SKM-1 treated with dmso at 0.1 percent for 144 hours (cell line): Measurements from ENCODE around the gene ADD2.
"Not testable (repeated sequence)": the region's sequence is repeated elsewhere in the genome, so short reads cannot be mapped to it uniquely, and the experiment has no call there.

Source experiments
- DNase-seq: peaks from one replicate; lab custom pipeline; 2025; ENCODE audit not compliant: unreplicated experiment; lab: John Stamatoyannopoulos, UW

The ADD2 gene, protein sequence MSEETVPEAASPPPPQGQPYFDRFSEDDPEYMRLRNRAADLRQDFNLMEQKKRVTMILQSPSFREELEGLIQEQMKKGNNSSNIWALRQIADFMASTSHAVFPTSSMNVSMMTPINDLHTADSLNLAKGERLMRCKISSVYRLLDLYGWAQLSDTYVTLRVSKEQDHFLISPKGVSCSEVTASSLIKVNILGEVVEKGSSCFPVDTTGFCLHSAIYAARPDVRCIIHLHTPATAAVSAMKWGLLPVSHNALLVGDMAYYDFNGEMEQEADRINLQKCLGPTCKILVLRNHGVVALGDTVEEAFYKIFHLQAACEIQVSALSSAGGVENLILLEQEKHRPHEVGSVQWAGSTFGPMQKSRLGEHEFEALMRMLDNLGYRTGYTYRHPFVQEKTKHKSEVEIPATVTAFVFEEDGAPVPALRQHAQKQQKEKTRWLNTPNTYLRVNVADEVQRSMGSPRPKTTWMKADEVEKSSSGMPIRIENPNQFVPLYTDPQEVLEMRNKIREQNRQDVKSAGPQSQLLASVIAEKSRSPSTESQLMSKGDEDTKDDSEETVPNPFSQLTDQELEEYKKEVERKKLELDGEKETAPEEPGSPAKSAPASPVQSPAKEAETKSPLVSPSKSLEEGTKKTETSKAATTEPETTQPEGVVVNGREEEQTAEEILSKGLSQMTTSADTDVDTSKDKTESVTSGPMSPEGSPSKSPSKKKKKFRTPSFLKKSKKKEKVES

DNA sequence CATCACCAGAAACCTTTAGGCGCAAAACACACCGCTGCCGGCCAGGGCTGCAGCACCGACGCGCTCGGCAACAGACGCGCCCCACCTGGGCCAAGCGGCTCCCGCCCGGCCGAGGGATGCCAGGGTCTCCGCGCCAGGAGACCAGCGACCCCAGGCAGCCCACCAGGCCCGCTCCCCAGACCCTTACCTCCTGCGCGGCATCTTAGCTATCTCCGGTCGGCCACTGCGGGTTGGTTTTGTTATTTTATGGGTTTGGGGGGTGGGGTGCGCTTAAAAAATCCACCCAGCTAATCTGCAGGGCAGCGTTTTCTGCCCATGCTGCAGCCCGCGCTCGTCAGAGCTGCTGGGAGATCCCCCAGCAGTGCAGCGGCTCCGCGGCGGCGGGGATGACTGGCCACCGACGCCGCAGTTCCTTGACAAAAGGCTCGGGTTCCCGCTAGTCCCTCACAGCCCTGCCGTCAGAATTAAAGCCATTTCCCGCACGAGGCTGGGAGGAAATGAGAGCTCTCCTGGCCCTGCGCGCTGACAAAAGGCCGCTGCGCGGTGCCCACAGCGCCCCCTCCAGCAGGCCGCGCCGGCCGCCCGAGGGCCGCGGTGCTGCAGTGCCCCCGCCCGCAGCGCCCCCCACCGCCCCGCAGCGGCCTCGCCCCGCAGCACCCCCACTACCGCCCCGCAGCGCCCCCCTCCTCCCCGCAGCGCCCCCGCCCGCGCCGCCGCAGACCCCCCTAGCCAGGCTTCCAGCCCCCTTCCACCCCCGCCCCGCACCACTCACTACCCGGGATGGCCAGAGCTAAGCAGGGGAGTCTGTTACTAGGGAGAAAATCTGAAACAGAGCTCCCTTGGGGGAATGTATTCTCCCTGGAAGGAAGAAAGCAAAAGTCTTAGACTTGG lies at the start of gene ADD2:
Gene ADD2 (minus strand): TSS at position 502 of the 891 bp plus-strand sequence. CDS start 61,792 bp downstream, outside the sequence.
- peak; percentile 57 for DNase-seq

DNA sequence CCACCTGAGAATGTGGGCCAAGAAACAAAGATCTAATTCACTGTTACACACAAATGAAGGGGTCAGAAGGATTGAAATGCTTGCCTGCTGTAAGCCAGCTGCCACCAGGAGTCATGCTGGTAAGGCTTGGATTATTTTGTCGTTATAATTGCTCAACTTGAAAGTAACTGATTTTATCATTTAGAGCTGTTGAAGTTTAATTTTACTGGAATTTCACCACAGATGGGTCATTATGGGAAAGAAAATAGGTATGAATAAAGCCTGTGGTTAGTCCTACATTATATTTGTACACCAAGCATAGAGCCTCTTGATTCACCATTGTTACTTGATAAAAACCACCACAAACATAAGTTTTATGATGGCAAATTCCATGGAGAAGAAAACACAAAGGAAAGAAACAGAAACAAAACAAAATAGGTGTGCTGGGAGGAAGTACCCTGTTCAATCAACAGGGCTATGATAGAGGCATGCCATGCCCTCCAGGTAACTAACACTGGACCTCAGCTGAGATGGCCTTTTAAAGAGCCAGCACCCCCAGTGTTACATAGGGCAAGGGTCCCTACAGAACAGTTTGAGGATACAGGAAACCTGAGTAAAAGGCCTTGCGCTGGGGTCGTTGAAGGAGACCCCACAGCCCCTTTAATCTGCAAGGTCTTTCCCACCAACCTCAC lies 49.4 kb upstream of the ADD2 start:
- no peak for DNase-seq

DNA sequence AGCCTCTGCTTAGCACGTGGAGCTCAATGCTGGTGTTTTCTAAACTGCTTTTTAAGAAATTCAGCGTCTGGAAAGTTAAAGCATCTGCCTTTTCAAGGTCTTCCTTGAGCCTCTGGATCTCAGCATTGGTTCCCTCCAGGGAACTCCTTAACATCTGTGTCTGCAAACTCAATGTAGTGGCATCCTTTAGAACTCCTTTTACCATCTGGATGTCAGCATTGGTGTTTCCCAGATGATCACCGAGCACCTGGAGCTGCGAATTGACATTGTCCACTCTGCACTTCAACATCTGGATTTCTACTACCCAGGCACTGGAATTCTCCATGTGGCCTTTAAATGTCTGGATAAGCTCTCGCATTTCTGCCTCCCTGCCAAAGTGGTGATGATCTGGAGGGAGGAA lies 48.7 kb upstream of the ADD2 start:
- no peak for DNase-seq

DNA sequence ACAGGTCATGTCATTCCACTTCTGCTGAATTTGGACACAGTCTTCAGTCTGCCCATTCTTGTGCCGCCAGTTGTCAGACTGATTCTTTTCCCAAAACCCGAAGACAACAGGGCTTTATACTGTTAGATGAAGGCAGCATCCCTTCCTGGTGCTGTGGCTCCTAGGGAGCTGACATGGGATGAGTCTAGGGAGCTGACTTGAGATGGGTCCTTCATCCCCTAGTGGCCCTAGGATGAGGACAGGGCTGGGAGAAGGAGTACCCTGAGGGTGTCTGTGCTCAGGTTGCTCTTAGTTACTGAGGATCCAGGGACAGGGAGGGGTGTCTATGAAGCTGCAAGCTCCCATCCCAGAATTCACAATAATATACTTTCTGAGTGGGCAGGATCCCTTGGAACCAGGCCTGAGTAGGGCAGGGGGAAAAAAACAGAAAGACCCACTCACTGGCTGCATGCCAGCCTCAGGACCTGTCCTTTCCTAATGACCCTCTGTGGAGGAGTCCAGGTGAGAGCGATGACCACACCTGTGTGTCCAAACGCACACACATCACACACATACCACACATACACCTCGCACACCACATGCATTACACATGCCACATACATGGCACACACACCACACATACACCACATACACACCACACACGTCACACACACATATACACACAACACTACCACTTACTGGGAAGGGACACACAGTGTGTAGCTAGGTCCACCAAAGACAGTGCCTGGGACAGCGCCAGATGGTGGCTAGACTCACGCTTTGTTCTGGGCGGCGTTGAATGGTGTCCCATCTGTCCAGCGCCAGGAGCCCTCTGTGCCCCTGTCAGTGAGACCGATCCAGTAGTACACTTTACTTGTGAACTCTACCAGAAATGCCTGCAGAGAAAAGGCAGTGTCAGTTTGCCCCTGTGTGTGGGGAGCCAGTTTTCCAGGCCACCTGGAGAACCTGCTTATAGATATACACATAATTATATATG lies 41.3 kb upstream of the ADD2 start:
- DNase-seq = no peak

DNA sequence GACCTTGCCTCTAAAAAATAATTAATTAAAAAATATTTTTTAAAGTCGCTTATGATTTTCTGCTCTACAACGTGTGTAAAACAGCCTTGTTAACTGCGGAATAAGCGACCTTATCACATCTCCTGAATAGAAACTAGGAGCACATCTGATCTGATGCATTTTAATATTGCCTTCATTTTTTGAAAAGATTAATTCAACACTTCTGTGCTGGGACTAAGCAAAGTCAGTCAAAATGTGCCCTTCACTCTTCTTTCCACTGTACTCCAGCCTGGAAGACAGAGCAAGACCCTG lies 39.8 kb upstream of the ADD2 start:
- DNase-seq = no peak

DNA sequence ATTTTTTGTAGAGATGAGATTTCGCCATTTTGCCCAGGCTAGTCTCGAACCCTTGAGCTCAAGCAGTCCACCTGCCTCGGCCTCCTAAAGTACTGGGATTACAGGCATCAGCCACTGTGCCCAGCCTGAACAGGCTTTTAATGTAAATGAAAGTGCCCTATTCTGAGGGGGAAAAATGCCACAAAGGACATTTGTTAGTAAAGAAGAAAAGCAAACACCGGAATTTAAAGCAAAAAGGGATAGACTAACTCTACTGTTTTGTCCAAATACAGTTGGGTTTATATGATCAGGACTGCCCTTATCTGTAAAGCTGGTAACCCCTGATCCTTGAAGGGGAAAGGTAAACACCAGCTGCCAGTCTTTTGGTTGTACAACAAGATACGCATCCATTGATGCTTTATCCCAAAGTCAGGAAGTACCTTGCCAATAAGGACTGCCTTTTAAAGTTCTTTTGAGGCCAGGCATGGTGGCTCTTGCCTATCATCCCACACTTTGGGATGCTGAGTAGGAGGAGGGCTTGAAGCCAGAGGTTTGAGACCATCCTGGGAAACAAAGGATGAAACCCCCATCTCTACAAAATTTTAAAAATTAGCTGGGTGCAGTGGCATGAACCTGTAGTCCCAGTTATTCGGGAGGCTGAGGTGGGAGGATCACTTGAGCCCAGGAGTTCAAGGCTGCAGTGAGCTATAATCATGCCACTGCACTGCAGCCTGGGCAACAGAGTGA lies 39.3 kb upstream of the ADD2 start:
- no peak for DNase-seq

- no peak for DNase-seq
Measured at GRCh38 chr2:70806620-70807019, 38.6 kb upstream of the ADD2 start.

DNA sequence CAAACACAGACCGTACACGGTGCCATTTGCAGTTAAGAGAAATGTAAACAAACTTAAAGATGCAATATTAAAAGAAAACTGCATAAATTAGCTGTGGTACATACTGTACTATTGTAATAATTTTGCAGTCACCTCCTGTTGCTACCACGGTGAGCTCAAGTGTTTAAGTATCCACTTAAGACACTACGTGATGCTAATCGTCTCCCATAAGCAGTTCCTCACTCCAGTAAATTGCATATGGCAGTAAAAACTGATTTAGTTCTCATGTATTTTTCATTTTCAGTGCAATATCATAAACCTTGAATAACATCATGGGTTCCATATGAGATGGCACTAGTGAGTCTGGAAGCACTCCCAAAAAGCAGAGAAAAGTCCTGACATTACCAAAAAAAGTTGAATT lies 38.0 kb upstream of the ADD2 start:
- DNase-seq = no peak

- DNase-seq = no peak
Measured at GRCh38 chr2:70801607-70802263, 33.7 kb upstream of the ADD2 start.

DNA sequence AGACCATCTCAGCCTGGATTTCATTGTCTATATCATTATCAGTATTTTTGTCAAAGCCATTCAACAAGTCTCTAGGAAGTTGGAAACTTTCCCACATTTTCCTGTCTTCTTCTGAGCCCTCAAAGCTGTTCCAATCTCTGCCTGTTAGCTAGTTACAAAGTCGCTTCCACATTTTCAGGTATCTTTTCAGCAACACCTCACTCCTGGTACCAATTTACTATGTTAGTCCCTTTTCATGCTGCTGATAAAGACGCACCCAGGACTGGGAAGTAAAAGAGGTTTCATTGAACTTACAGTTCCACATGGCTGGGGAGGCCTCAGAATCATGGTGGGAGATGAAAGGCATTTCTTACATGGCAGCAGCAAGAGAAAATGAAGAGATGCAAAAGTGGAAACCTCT lies 31.7 kb upstream of the ADD2 start:
- no peak for DNase-seq

- not testable (repeated sequence) for DNase-seq
Measured at GRCh38 chr2:70797996-70798395, 30.0 kb upstream of the ADD2 start.

- DNase-seq = no peak
Measured at GRCh38 chr2:70797506-70797905, 29.5 kb upstream of the ADD2 start.

- no peak for DNase-seq
Measured at GRCh38 chr2:70796262-70796661, 28.3 kb upstream of the ADD2 start.

- DNase-seq = no peak
Measured at GRCh38 chr2:70795164-70795995, 27.4 kb upstream of the ADD2 start.

GRCh38 chr2:70793450-70793849 lies 25.4 kb upstream of the ADD2 start:
- DNase-seq = peak; percentile 78

DNA sequence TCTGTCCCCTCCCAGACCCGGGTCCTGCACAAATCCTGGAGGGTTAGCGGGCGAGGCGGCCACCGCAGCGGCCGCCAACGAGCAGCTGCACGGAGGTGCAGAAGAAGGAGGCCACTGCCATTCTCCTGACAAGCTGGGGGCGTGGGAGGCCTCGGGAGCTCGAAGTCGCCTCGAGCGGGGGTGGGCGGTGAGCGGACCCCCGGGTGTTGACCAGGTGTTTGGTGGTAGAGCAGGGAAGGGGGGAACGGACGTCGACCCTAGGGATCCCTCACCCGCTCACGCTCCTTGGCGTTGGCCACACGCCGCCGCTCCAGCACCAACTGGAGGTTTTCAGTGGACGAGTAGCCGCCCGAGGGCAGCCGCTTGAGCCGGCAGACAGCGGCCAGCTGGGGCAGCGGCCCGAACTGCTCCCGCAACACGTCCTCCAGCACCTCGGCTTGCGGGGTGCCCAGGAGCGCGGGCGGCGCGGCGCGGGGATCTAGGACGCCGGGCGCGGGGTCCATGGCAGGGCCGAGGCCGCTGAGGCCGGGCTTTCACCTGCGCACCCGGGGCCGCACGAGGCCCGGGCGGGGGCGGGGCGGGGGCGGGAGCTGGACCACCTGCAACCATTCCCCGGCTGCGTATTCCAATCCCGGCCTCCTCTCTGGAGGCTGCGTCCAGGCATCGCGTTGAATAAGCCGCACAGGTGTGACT lies 22.3 kb upstream of the ADD2 start, which contains the start of gene FIGLA:
Gene FIGLA (minus strand): TSS at position 508 of the 693 bp plus-strand sequence. CDS start 5 bp downstream, at position 503.
- DNase-seq = no peak
